ENCODE measurements around the gene CDK5R2. TPM values are rescaled to one million over a fixed set of nuclear protein-coding genes. Genes with fewer than 3 reads are reported as not detected.

Gene CDK5R2
- polyA plus RNA-seq, 2 of the 4 experiments (the other 2 are of a cell fraction): 0.63 to 0.94 TPM

GRCh38 chr2:218997731-218998130, 38.3 kb downstream of the CDK5R2 start:
- ChIA-PET POLR2A (no interaction called here), CTCF (interaction anchor here (0.6 to 6.2 kb wide), 8 partner anchors 10 to 298 kb away, joined by 3 to 101 read pairs (median 6); partner anchors contain the start of gene FEV)
- no peaks in the 10 kb centered on the region for H3K9me3 ChIP-seq
- WGBS (ENCODE audit: missing lambda C conversion rate): 80% methylated on average over 1 of the region's 2 CpGs
- no peak overlapping the region for H3K4me2 ChIP-seq
- H3K4me3 ChIP-seq: no peak overlapping the region
- DNase-seq (ENCODE audit: low read depth in 1 of 2, low spot score in 1 of 2): no peak
- H3K4me1 ChIP-seq: peaks cover 17% of the 10 kb centered on the region
- H3K27ac ChIP-seq: no peak overlapping the region
- ATAC-seq: no peak
- FAIRE-seq: no peak
- no peak for TF ChIP-seq HEYL (CRISPR knock-in tag; IDR thresholded peaks at IDR 0.05)
- TF ChIP-seq JUNB (IDR thresholded peaks at IDR 0.05): no peak
- TF ChIP-seq MYC (IDR thresholded peaks at IDR 0.05; ENCODE audit: borderline replicate concordance, low read length): no peak
- no peak for TF ChIP-seq SREBF2 (IDR thresholded peaks at IDR 0.05)
- TF ChIP-seq POLR2AphosphoS2 (conservative IDR thresholded peaks at IDR 0.05; ENCODE audit: low read length): no peak
- no peak for TF ChIP-seq GATA3 (IDR thresholded peaks at IDR 0.05; ENCODE audit: borderline replicate concordance)
- no peak for TF ChIP-seq RCOR1 (IDR thresholded peaks at IDR 0.05; ENCODE audit: low read depth, low read length)

- Histone ChIP-seq H3K27ac (no peak overlapping the region), H3K9me3 (no peaks in the 10 kb centered on the region), H3K4me3 (no peak overlapping the region), H3K4me1 (peaks cover 17% of the 10 kb centered on the region), H3K4me2 (no peak overlapping the region)
- 77% methylated on average over 12 of the region's 12 CpGs for WGBS (ENCODE audit: missing lambda C conversion rate)
- CTCF ChIA-PET: interaction anchor here (0.6 to 6.0 kb wide), 7 partner anchors 17 to 299 kb away, joined by 3 to 101 read pairs (median 3); partner anchors contain the start of gene FEV
- POLR2A ChIA-PET: no interaction called here
- TF ChIP-seq KDM1A (IDR thresholded peaks at IDR 0.05; ENCODE audit: low read depth) (no peak), RNF2 (IDR thresholded peaks at IDR 0.05; ENCODE audit: borderline replicate concordance, low read depth) (no peak), GATA3 (IDR thresholded peaks at IDR 0.05; ENCODE audit: borderline replicate concordance) (no peak), HDAC2 (IDR thresholded peaks at IDR 0.05) (no peak), HES2 (IDR thresholded peaks at IDR 0.05) (no peak), BHLHE40 (IDR thresholded peaks at IDR 0.05; ENCODE audit: low read depth, low read length) (no peak), EP300 (IDR thresholded peaks at IDR 0.05) (no peak), ZNF302 (CRISPR knock-in tag; IDR thresholded peaks at IDR 0.05) (no peak), SMC3 (IDR thresholded peaks at IDR 0.05) (no peak), FOSL2 (IDR thresholded peaks at IDR 0.05) (no peak), FOSL2 (CRISPR knock-in tag; IDR thresholded peaks at IDR 0.05) (no peak), TP53 (CRISPR knock-in tag; IDR thresholded peaks at IDR 0.05) (no peak), ESRRA (IDR thresholded peaks at IDR 0.05; ENCODE audit: borderline replicate concordance, low read length) (no peak)
- DNase-seq (ENCODE audit: low read depth in 1 of 2, low spot score in 1 of 2) (no peak), FAIRE-seq (no peak), ATAC-seq (no peak)
Observed at GRCh38 chr2:218998414-218999002, 39.0 kb downstream of the CDK5R2 start.

- TF ChIP-seq SMC3 (IDR thresholded peaks at IDR 0.05): no peak
- TF ChIP-seq FOSL2 (IDR thresholded peaks at IDR 0.05): no peak
- TF ChIP-seq FOSL2 (CRISPR knock-in tag; IDR thresholded peaks at IDR 0.05): no peak
- no peak for TF ChIP-seq PBX3 (IDR thresholded peaks at IDR 0.05)
- no peak for TF ChIP-seq ATOH8 (CRISPR knock-in tag; IDR thresholded peaks at IDR 0.05; ENCODE audit: low read depth)
- TF ChIP-seq CTCF (IDR thresholded peaks at IDR 0.05): no peak
- no peak for TF ChIP-seq HOXB5 (CRISPR knock-in tag; IDR thresholded peaks at IDR 0.05)
- TF ChIP-seq HEYL (CRISPR knock-in tag; IDR thresholded peaks at IDR 0.05): no peak
- no peak for TF ChIP-seq MYC (IDR thresholded peaks at IDR 0.05; ENCODE audit: borderline replicate concordance, low read length)
- no peak for TF ChIP-seq CHD4 (IDR thresholded peaks at IDR 0.05; ENCODE audit: borderline replicate concordance)
- TF ChIP-seq CBX8 (IDR thresholded peaks at IDR 0.05): no peak
- Histone ChIP-seq H3K27ac (no peak overlapping the region), H3K4me2 (no peak overlapping the region), H3K4me1 (peaks cover 17% of the 10 kb centered on the region), H3K9me3 (no peaks in the 10 kb centered on the region), H3K4me3 (no peak overlapping the region)
- FAIRE-seq (no peak), ATAC-seq (no peak), DNase-seq (ENCODE audit: low read depth in 1 of 2, low spot score in 1 of 2) (no peak)
- WGBS (ENCODE audit: missing lambda C conversion rate): 85% methylated on average over 8 of the region's 10 CpGs
- ChIA-PET CTCF (interaction anchor here (0.9 to 6.0 kb wide), 6 partner anchors 18 to 278 kb away, joined by 3 to 101 read pairs (median 3); partner anchors contain the start of gene FEV), POLR2A (no interaction called here)
Observed at GRCh38 chr2:218999021-218999880, 39.8 kb downstream of the CDK5R2 start.

All from A549 (cell line).